K562 (cell line): ENCODE data around the gene PAN2. TPM values are rescaled to one million over a fixed set of nuclear protein-coding genes. Genes with fewer than 3 reads are reported as not detected.

ENCODE experiments used
- CTCFL ChIP-seq: IDR thresholded peaks from 2 replicates; pipeline ENCODE4 v1.6.1; 2011; ENCODE audit warnings: borderline replicate concordance, low read depth, mild to moderate bottlenecking, moderate library complexity, low read length; ENCODE audit not compliant: insufficient read depth, poor library complexity, severe bottlenecking
- EGR1 ChIP-seq: fragments of 450-650 bp; conservative IDR thresholded peaks from 2 replicates; pipeline ENCODE4 v1.6.1; 2017; ENCODE audit warnings: mild to moderate bottlenecking
- HLTF ChIP-seq: fragments of 450-650 bp; IDR thresholded peaks from 2 replicates; pipeline ENCODE4 v1.6.1; 2016
- MCM3 ChIP-seq: fragments of 450-650 bp; IDR thresholded peaks from 2 replicates; pipeline ENCODE4 v1.6.1; 2016
- MEIS2 ChIP-seq: fragments of 450-650 bp; IDR thresholded peaks from 2 replicates; pipeline ENCODE4 v1.6.1; 2014; ENCODE audit warnings: mild to moderate bottlenecking; ENCODE audit not compliant: partially characterized antibody
- NCOA6 ChIP-seq: fragments of 450-650 bp; IDR thresholded peaks from 2 replicates; pipeline ENCODE4 v1.6.1; 2017; ENCODE audit warnings: mild to moderate bottlenecking
- NFE2 ChIP-seq: IDR thresholded peaks from 2 replicates; pipeline ENCODE4 v1.6.1; 2014; ENCODE audit warnings: antibody characterized with exemption, low read depth
- NR4A1 ChIP-seq, 2 experiments: fragments of 250-450 bp in 1 of 2; fragments of 450-650 bp in 1 of 2; sonication (Bioruptor Pico) in 1 of 2; IDR thresholded peaks; 2 replicates each; pipeline versions ENCODE4 v1.4.0 to v1.6.1; 2016 to 2020; ENCODE audit warnings: mild to moderate bottlenecking in 2 of 2, missing compliant biosample characterization in 1 of 2, missing genetic modification characterization in 1 of 2, moderate library complexity in 1 of 2
- NUFIP1 ChIP-seq: fragments of 450-650 bp; IDR thresholded peaks from 2 replicates; pipeline ENCODE4 v1.6.1; 2018; ENCODE audit not compliant: partially characterized antibody
- PHB2 ChIP-seq: fragments of 450-650 bp; IDR thresholded peaks from 2 replicates; pipeline ENCODE4 v1.6.1; 2017; ENCODE audit warnings: low read depth
- PTTG1 ChIP-seq: fragments of 450-650 bp; IDR thresholded peaks from 2 replicates; pipeline ENCODE4 v1.6.1; 2016; ENCODE audit warnings: low read depth, mild to moderate bottlenecking, missing genetic modification characterization, missing compliant biosample characterization
- RAD21 ChIP-seq, 2 experiments: fragments of 250-450 bp in 1 of 2; fragments of 450-650 bp in 1 of 2; sonication (Bioruptor Pico) in 1 of 2; formaldehyde crosslinking in 1 of 2; IDR thresholded peaks in 1 of 2; conservative IDR thresholded peaks in 1 of 2; 2 replicates each; pipeline versions ENCODE4 v1.4.0 to v1.8.0; 2020 to 2022; ENCODE audit warnings: mild to moderate bottlenecking in 2 of 2, moderate library complexity in 1 of 2
- RBM17 ChIP-seq: fragments of 200-400 bp; formaldehyde crosslinking; IDR thresholded peaks from 2 replicates; pipeline ENCODE4 v1.6.1; 2017; ENCODE audit warnings: low read depth, mild to moderate bottlenecking, low read length, borderline replicate concordance
- SMC3 ChIP-seq: conservative IDR thresholded peaks from 2 replicates; pipeline ENCODE4 v1.6.1; 2011; ENCODE audit warnings: low read depth, low read length, improper control_type of control experiment; ENCODE audit not compliant: insufficient read depth
- SRF ChIP-seq, 2 experiments: fragments of 250-450, 450-650 bp in 1 of 2; sonication (Bioruptor Pico) in 1 of 2; sonication (generic) in 1 of 2; formaldehyde crosslinking; IDR thresholded peaks; 2 replicates each; pipeline versions ENCODE4 v1.5.0 to v1.5.1; 2020 to 2022; ENCODE audit warnings: mild to moderate bottlenecking in 1 of 2, missing genetic modification reagents in 1 of 2
- TCFL5 ChIP-seq: fragments of 250-450 bp; sonication (Bioruptor Pico); conservative IDR thresholded peaks from 2 replicates; pipeline ENCODE4 v1.6.1; 2021; ENCODE audit warnings: mild to moderate bottlenecking, moderate library complexity, matching md5 sums
- YY1 ChIP-seq, 3 experiments: IDR thresholded peaks; 2 replicates each; pipeline ENCODE4 v1.6.1; 2011; ENCODE audit warnings: low read length in 2 of 3, mild to moderate bottlenecking in 2 of 3, moderate library complexity in 2 of 3, borderline replicate concordance in 1 of 3, control low read depth in 1 of 3, low read depth in 1 of 3; ENCODE audit not compliant: insufficient read depth in 3 of 3, insufficient replicate concordance in 2 of 3, control insufficient read depth in 1 of 3, insufficient read length in 1 of 3; ENCODE audit errors: extremely low read depth in 1 of 3
- ZFPM2 ChIP-seq: fragments of 250-450 bp; sonication (Bioruptor Pico); IDR thresholded peaks from 2 replicates; pipeline ENCODE4 v1.5.1; 2022; ENCODE audit warnings: mild to moderate bottlenecking
- ZNF282 ChIP-seq: sonication (generic); formaldehyde crosslinking; IDR thresholded peaks from 2 replicates; pipeline ENCODE4 v1.8.1; 2023; ENCODE audit warnings: missing genetic modification reagents
- ZNF41 ChIP-seq: fragments of 250-450 bp; sonication (Bioruptor Pico); conservative IDR thresholded peaks from 2 replicates; pipeline ENCODE4 v1.4.0; 2020; ENCODE audit warnings: mild to moderate bottlenecking
- ZSCAN32 ChIP-seq: fragments of 450-650 bp; formaldehyde crosslinking; IDR thresholded peaks from 2 replicates; pipeline ENCODE4 v1.4.0; 2020; ENCODE audit warnings: mild to moderate bottlenecking, moderate library complexity
- polyA plus RNA-seq, 8 experiments: library from polyadenylated mRNA; depleted of rRNA in 4 of 8; stranded (reverse) in 5 of 8; unstranded in 3 of 8; fragments of >200 nt; fragmentation: Nextera tagmentation in 2 of 8; fragmentation: Illumina TruSeq in 1 of 8; extraction: Ambion mirVana in 2 of 8; extraction: Trizol in 1 of 8; gene quantifications; 2 replicates each; pipeline versions ENCODE4 v1.2.1 to v1.2.3, GENCODE V29; 2011 to 2014; ENCODE audit warnings: inconsistent platforms in 1 of 8, missing spikeins in 1 of 8
- total RNA-seq, 7 experiments: library from RNA; depleted of rRNA in 6 of 7; stranded (reverse); fragments of >200 nt in 6 of 7; fragmentation: Illumina TruSeq in 2 of 7; extraction: Trizol in 2 of 7; gene quantifications; 2 replicates each; pipeline versions ENCODE4 v1.2.1 to v1.2.3, GENCODE V29; 2011 to 2021; ENCODE audit warnings: low replicate concordance in 1 of 7
- TF ChIP-seq, protein P1 (sequence below), 2 experiments: fragments of 150-350 bp in 1 of 2; IDR thresholded peaks; 2 replicates each; pipeline ENCODE4 v1.6.1; 2012 to 2016; ENCODE audit warnings: low read depth in 2 of 2, low read length in 2 of 2, mild to moderate bottlenecking in 1 of 2, moderate library complexity in 1 of 2

The PAN2 gene
- total and polyA plus RNA-seq, 9 of the 15 experiments (the other 6 are each of a cell fraction or from before 2014, with no cell fraction given), result 15.0 to 66.1 (median 25.9) TPM

DNA sequence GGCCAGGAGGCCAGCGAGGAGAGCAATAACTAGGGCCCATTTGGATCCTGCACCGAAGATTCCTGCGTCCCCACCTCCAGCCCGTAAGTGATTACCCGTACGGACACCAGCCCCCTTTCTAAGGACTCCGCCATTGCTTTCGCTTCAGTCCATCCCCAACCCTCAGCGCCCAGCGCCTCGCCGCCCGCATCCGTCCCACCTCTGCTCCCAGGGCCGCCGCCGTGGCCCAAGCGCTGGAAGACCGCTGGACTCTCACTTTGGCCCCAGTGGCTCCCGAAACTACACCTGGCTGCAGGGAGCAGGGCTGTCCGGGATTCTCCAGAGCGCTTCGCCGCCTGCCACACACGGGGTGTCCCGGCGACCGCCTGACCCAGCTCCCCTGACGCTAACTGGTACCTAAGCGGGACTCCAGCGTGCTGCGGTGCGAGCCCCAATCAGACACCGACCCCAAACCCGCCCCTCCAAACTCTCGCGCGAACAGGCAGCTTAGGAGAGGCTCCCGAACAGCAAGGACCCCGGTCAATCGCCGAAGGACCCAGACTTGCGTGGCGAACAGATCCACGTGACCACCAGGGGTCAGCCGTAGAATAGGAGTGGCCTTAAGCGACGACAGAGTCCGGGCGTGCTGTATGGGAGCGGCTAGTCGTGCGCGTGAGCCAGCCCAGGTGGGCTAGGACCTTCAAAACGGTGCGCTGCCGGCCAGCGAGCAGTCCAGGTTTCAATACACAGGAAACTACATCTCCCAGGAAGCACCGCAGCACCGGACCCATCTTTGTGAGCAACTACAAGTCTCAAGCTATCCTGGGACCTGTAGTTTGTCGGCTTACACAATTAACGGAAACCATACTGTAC, 18.0 kb downstream of the PAN2 start, which contains the start of gene CNPY2 (continued):
- TF ChIP-seq TCFL5 (CRISPR knock-in tag) (no peak), RBM17 (no peak), NUFIP1 (no peak), PTTG1 (tag) (no peak), RAD21 (CRISPR knock-in tag; conservative IDR thresholded peaks at IDR 0.05 in 1 of 2, IDR thresholded peaks at IDR 0.05 in 1 of 2) (peak; percentile 46 to 83), CTCFL (no peak), ZNF282 (CRISPR knock-in tag) (no peak), SRF (CRISPR knock-in tag; IDR thresholded peaks at IDR 0.05) (peak in 1 of 2 experiments; percentile 56; a peak in 2 of 4 replicates), EGR1 (no peak), ZNF41 (CRISPR knock-in tag) (no peak), SMC3 (peak; percentile 77), ZFPM2 (CRISPR knock-in tag) (no peak), MEIS2 (peak; percentile 77), NCOA6 (no peak), MCM3 (no peak), ZSCAN32 (CRISPR knock-in tag) (no peak), HLTF (0 out of 2 replicates have a peak, but pooled peaks have one; percentile 67), YY1 (IDR thresholded peaks at IDR 0.05; ENCODE audit: borderline replicate concordance in 1 of 3, control insufficient read depth in 1 of 3, extremely low read depth in 1 of 3, insufficient read depth in 3 of 3, insufficient read length in 1 of 3, insufficient replicate concordance in 2 of 3, low read depth in 1 of 3, low read length in 2 of 3) (peak; percentile 28 to 81 (median 72)), NR4A1 (CRISPR knock-in tag; IDR thresholded peaks at IDR 0.05) (no peak), NR4A1 (tag; IDR thresholded peaks at IDR 0.05) (no peak), PHB2 (no peak), NFE2 (peak; percentile 86)
- TF ChIP-seq, protein P1, sequence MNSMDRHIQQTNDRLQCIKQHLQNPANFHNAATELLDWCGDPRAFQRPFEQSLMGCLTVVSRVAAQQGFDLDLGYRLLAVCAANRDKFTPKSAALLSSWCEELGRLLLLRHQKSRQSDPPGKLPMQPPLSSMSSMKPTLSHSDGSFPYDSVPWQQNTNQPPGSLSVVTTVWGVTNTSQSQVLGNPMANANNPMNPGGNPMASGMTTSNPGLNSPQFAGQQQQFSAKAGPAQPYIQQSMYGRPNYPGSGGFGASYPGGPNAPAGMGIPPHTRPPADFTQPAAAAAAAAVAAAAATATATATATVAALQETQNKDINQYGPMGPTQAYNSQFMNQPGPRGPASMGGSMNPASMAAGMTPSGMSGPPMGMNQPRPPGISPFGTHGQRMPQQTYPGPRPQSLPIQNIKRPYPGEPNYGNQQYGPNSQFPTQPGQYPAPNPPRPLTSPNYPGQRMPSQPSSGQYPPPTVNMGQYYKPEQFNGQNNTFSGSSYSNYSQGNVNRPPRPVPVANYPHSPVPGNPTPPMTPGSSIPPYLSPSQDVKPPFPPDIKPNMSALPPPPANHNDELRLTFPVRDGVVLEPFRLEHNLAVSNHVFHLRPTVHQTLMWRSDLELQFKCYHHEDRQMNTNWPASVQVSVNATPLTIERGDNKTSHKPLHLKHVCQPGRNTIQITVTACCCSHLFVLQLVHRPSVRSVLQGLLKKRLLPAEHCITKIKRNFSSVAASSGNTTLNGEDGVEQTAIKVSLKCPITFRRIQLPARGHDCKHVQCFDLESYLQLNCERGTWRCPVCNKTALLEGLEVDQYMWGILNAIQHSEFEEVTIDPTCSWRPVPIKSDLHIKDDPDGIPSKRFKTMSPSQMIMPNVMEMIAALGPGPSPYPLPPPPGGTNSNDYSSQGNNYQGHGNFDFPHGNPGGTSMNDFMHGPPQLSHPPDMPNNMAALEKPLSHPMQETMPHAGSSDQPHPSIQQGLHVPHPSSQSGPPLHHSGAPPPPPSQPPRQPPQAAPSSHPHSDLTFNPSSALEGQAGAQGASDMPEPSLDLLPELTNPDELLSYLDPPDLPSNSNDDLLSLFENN (IDR thresholded peaks at IDR 0.05; ENCODE audit: low read depth in 2 of 2, low read length in 2 of 2), result no peak
